GM12878 (cell line): Measurements from ENCODE around the gene TKFC. TPM values are rescaled to one million over a fixed set of nuclear protein-coding genes. Genes with fewer than 3 reads are reported as not detected.
A peak's percentile ranks its signal among the peaks of the same experiment; 100 is the strongest.

Experiments
- CBX3 ChIP-seq: fragments of 200-600 bp; sonication (generic); IDR thresholded peaks from 2 replicates; pipeline ENCODE4 v1.6.1; 2016; ENCODE audit warnings: low read depth, borderline replicate concordance
- CBX5 ChIP-seq: sonication (generic); IDR thresholded peaks from 2 replicates; pipeline ENCODE4 v1.6.1; 2016; ENCODE audit warnings: low read depth, moderate library complexity, mild to moderate bottlenecking, inconsistent platforms
- DPF2 ChIP-seq: fragments of 450-650 bp; IDR thresholded peaks from 2 replicates; pipeline ENCODE4 v1.6.1; 2017; ENCODE audit warnings: mild to moderate bottlenecking
- FOS ChIP-seq: IDR thresholded peaks from 3 replicates; pipeline ENCODE4 v1.6.1; 2011; ENCODE audit warnings: borderline replicate concordance; ENCODE audit not compliant: insufficient read length; ENCODE audit errors: extremely low read depth
- HCFC1 ChIP-seq: fragments of 150-350 bp; IDR thresholded peaks from 2 replicates; pipeline ENCODE4 v1.6.1; 2014; ENCODE audit warnings: low read length
- IKZF1 ChIP-seq: fragments of 450-650 bp; conservative IDR thresholded peaks from 2 replicates; pipeline ENCODE4 v1.6.1; 2017; ENCODE audit warnings: antibody characterized with exemption, mild to moderate bottlenecking
- IKZF2 ChIP-seq, 2 experiments: fragments of 450-650 bp; IDR thresholded peaks; 2 replicates each; pipeline ENCODE4 v1.6.1; 2017; ENCODE audit warnings: mild to moderate bottlenecking in 2 of 2, moderate library complexity in 2 of 2
- IRF4 ChIP-seq: IDR thresholded peaks from 2 replicates; pipeline ENCODE4 v1.6.1; 2011; ENCODE audit warnings: low read depth, low read length
- KDM1A ChIP-seq: fragments of 200-600 bp; sonication (generic); IDR thresholded peaks from 2 replicates; pipeline ENCODE4 v1.6.1; 2016; ENCODE audit warnings: borderline replicate concordance
- MTA2 ChIP-seq: fragments of 450-650 bp; IDR thresholded peaks from 2 replicates; pipeline ENCODE4 v1.6.1; 2016; ENCODE audit warnings: low read depth, mild to moderate bottlenecking, moderate library complexity
- MYB ChIP-seq: fragments of 150-350 bp; IDR thresholded peaks from 2 replicates; pipeline ENCODE4 v1.6.1; 2014; ENCODE audit warnings: mild to moderate bottlenecking, low read depth, low read length, borderline replicate concordance
- NFYB ChIP-seq: IDR thresholded peaks from 2 replicates; pipeline ENCODE4 v1.6.1; 2011; ENCODE audit warnings: low read depth, mild to moderate bottlenecking, low read length, improper control_type of control experiment, moderate library complexity; ENCODE audit not compliant: insufficient read depth
- PML ChIP-seq: IDR thresholded peaks from 2 replicates; pipeline ENCODE4 v1.6.1; 2012; ENCODE audit warnings: low read length, inconsistent platforms
- RELA ChIP-seq: fragments of 450-650 bp; IDR thresholded peaks from 2 replicates; pipeline ENCODE4 v1.8.0; 2014; ENCODE audit warnings: borderline replicate concordance; ENCODE audit not compliant: partially characterized antibody
- SMC3 ChIP-seq: IDR thresholded peaks from 2 replicates; pipeline ENCODE4 v1.6.1; 2011; ENCODE audit warnings: low read length, improper control_type of control experiment, borderline replicate concordance
- SUPT20H ChIP-seq: IDR thresholded peaks from 2 replicates; pipeline ENCODE4 v1.6.1; 2011; ENCODE audit warnings: low read depth, mild to moderate bottlenecking, low read length, moderate library complexity, borderline replicate concordance; ENCODE audit not compliant: control insufficient read depth
- polyA plus RNA-seq, 11 experiments: library from polyadenylated mRNA; depleted of rRNA in 4 of 11; unstranded in 6 of 11; stranded (reverse) in 5 of 11; fragments of >200 nt; fragmentation: Nextera tagmentation in 4 of 11; fragmentation: Illumina TruSeq in 1 of 11; extraction: Ambion mirVana in 4 of 11; extraction: Trizol in 1 of 11; gene quantifications; 1 replicate in 1 of 11; 2 replicates in 10 of 11; pipeline versions ENCODE4 v1.2.1 to v1.2.3, GENCODE V29; 2011 to 2016; ENCODE audit warnings: inconsistent platforms in 2 of 11, missing spikeins in 2 of 11, low read depth in 1 of 11
- total RNA-seq, 4 experiments: library from RNA; depleted of rRNA in 3 of 4; stranded (reverse); fragments of >200 nt in 3 of 4; fragmentation: Illumina TruSeq in 1 of 4; extraction: Trizol in 1 of 4; gene quantifications; 2 replicates each; pipeline versions ENCODE4 v1.2.1 to v1.2.3, GENCODE V29; 2013 to 2021
- TF ChIP-seq, protein P1 (sequence below): IDR thresholded peaks from 2 replicates; pipeline ENCODE4 v1.6.1; 2011; ENCODE audit warnings: borderline replicate concordance, low read depth, mild to moderate bottlenecking, moderate library complexity, low read length; ENCODE audit not compliant: insufficient read depth, poor library complexity, severe bottlenecking
- TF ChIP-seq, protein P2 (sequence below): IDR thresholded peaks from 2 replicates; pipeline ENCODE4 v1.6.1; 2011; ENCODE audit warnings: mild to moderate bottlenecking, low read depth, low read length, moderate library complexity; ENCODE audit not compliant: insufficient replicate concordance
- TF ChIP-seq, protein P3 (sequence below): IDR thresholded peaks from 2 replicates; pipeline ENCODE4 v1.6.1; 2012; ENCODE audit warnings: improper control_type of control experiment, low read depth, low read length; ENCODE audit not compliant: insufficient replicate concordance
- TF ChIP-seq, protein P4 (sequence below): IDR thresholded peaks from 2 replicates; pipeline ENCODE4 v1.6.1; 2012; ENCODE audit warnings: low read depth, low read length, improper control_type of control experiment

The TKFC gene
- total and polyA plus RNA-seq, 10 of the 15 experiments (the other 5 are each of a cell fraction or from before 2014, with no cell fraction given): 2.4 to 113 (median 59.0) TPM

DNA sequence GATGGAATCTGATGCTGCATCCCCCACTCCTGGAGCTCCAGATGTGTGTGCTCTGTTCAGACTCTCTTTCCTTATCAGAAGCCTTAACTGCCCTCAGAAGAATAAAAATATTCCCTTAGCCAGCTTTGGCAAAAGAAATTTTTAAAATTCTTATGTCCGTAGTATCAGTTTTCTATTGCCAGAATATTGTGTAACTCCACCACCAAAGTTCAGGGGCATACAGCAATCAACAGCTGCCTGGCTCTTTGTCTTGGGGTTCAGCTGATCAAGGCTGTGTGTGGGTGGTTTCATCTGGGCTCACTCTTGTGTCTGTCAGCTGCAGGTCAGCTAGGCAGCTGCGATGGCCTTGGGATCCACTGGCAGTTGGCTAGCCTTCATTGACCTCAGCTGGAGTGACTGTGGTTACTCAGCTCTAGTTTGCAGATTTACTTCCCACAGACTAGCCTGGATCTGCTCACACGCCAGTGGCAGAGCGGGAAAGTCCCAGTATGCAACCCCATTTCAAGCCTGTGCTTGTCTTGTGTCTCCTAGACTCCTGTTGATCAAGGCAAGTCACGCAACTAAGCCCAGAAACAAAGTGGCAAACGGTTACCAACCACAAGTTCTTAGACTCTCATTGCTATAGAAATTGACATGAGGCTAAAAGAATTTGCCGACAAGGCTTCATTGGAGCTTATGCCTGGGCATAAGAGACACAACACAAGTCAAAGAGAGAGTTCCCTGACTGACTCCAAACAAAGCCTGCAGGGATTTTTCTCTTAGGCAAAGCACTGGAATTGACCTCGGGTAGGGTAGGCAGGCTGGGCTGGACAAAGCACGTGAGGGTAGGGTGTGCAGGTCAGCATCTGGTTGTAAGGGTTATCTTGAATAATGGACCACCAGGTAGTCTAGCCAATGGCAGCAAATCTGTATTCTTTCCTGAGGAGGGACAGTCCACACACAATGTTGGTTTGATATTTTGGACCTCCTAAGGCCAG lies 36.6 kb downstream of the TKFC start (continued):
- TF ChIP-seq NFYB (no peak), IKZF2 (IDR thresholded peaks at IDR 0.05) (peak; percentile 97), DPF2 (peak; percentile 95; the same call in 1 of the 2 replicates), MTA2 (peak; percentile 90), RELA (no peak), SMC3 (no peak), HCFC1 (no peak), KDM1A (no peak), CBX3 (no peak), SUPT20H (no peak), PML (no peak), IRF4 (peak; percentile 66; the same call in 1 of the 2 replicates), FOS (no peak), IKZF1 (peak; percentile 98), CBX5 (0 out of 2 replicates have a peak, but pooled peaks have one; percentile 44), MYB (0 out of 2 replicates have a peak, but pooled peaks have one; percentile 85)
- TF ChIP-seq, protein P1, sequence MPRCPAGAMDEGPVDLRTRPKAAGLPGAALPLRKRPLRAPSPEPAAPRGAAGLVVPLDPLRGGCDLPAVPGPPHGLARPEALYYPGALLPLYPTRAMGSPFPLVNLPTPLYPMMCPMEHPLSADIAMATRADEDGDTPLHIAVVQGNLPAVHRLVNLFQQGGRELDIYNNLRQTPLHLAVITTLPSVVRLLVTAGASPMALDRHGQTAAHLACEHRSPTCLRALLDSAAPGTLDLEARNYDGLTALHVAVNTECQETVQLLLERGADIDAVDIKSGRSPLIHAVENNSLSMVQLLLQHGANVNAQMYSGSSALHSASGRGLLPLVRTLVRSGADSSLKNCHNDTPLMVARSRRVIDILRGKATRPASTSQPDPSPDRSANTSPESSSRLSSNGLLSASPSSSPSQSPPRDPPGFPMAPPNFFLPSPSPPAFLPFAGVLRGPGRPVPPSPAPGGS: peak; percentile 70
- TF ChIP-seq, protein P2, sequence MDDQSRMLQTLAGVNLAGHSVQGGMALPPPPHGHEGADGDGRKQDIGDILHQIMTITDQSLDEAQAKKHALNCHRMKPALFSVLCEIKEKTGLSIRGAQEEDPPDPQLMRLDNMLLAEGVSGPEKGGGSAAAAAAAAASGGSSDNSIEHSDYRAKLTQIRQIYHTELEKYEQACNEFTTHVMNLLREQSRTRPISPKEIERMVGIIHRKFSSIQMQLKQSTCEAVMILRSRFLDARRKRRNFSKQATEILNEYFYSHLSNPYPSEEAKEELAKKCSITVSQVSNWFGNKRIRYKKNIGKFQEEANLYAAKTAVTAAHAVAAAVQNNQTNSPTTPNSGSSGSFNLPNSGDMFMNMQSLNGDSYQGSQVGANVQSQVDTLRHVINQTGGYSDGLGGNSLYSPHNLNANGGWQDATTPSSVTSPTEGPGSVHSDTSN: peak; percentile 71
- TF ChIP-seq, protein P3, sequence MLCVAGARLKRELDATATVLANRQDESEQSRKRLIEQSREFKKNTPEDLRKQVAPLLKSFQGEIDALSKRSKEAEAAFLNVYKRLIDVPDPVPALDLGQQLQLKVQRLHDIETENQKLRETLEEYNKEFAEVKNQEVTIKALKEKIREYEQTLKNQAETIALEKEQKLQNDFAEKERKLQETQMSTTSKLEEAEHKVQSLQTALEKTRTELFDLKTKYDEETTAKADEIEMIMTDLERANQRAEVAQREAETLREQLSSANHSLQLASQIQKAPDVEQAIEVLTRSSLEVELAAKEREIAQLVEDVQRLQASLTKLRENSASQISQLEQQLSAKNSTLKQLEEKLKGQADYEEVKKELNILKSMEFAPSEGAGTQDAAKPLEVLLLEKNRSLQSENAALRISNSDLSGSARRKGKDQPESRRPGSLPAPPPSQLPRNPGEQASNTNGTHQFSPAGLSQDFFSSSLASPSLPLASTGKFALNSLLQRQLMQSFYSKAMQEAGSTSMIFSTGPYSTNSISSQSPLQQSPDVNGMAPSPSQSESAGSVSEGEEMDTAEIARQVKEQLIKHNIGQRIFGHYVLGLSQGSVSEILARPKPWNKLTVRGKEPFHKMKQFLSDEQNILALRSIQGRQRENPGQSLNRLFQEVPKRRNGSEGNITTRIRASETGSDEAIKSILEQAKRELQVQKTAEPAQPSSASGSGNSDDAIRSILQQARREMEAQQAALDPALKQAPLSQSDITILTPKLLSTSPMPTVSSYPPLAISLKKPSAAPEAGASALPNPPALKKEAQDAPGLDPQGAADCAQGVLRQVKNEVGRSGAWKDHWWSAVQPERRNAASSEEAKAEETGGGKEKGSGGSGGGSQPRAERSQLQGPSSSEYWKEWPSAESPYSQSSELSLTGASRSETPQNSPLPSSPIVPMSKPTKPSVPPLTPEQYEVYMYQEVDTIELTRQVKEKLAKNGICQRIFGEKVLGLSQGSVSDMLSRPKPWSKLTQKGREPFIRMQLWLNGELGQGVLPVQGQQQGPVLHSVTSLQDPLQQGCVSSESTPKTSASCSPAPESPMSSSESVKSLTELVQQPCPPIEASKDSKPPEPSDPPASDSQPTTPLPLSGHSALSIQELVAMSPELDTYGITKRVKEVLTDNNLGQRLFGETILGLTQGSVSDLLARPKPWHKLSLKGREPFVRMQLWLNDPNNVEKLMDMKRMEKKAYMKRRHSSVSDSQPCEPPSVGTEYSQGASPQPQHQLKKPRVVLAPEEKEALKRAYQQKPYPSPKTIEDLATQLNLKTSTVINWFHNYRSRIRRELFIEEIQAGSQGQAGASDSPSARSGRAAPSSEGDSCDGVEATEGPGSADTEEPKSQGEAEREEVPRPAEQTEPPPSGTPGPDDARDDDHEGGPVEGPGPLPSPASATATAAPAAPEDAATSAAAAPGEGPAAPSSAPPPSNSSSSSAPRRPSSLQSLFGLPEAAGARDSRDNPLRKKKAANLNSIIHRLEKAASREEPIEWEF: no peak
- TF ChIP-seq, protein P4, sequence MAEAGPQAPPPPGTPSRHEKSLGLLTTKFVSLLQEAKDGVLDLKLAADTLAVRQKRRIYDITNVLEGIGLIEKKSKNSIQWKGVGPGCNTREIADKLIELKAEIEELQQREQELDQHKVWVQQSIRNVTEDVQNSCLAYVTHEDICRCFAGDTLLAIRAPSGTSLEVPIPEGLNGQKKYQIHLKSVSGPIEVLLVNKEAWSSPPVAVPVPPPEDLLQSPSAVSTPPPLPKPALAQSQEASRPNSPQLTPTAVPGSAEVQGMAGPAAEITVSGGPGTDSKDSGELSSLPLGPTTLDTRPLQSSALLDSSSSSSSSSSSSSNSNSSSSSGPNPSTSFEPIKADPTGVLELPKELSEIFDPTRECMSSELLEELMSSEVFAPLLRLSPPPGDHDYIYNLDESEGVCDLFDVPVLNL: no peak
